Astrocyte (in vitro differentiated cells and primary cell): ENCODE results near the gene ESRRB.

Experiments
- CTCF ChIP-seq: IDR thresholded peaks from 2 replicates; pipeline ENCODE4 v1.5.1; 2011; ENCODE audit warnings: low read depth, mild to moderate bottlenecking, inconsistent platforms, low read length, moderate library complexity; ENCODE audit not compliant: insufficient read depth
- EZH2 ChIP-seq: IDR thresholded peaks from 2 replicates; pipeline ENCODE4 v1.6.1; 2012; ENCODE audit warnings: mild to moderate bottlenecking, low read length, inconsistent platforms; ENCODE audit not compliant: insufficient read depth

GRCh38 chr14:76537906-76538647, 162.1 kb downstream of the ESRRB start:
- no peak for TF ChIP-seq CTCF
- no peak for TF ChIP-seq EZH2
